Psoas muscle (tissue), 8 donors: ENCODE results near the gene UBE2Q1. TPM values are rescaled to one million over a fixed set of nuclear protein-coding genes. Genes with fewer than 3 reads are reported as not detected.

Source experiments
- ATAC-seq, 4 donors: fragments of 200-7000 bp; cut with Tn5 transposase; one replicate each; pipeline ENCODE4 v1.9.1; 2020; ENCODE audit warnings: moderate library complexity in 3 of 4, mild to moderate bottlenecking in 2 of 4
- DNase-seq, 2 donors: peaks; one replicate each; pipeline ENCODE4 v3.0.0-alpha.2; 2020
- H3K27ac ChIP-seq: fragments of 200-600 bp; one replicate; pipeline ENCODE4 v1.8.0; 2022
- H3K27me3 ChIP-seq, 3 donors: fragments of 200-600 bp in 1 of 3; one replicate each; pipeline versions ENCODE4 v1.6.1 to v1.8.0; 2013 to 2022; ENCODE audit warnings: low read length in 2 of 3, mild to moderate bottlenecking in 2 of 3, moderate library complexity in 1 of 3; ENCODE audit not compliant: insufficient read depth in 3 of 3
- H3K36me3 ChIP-seq, 2 donors: fragments of 200-600 bp in 1 of 2; one replicate each; pipeline versions ENCODE4 v1.6.1 to v1.8.0; 2013 to 2022; ENCODE audit warnings: low read depth in 1 of 2, mild to moderate bottlenecking in 1 of 2, moderate library complexity in 1 of 2; ENCODE audit not compliant: insufficient read depth in 1 of 2
- H3K4me1 ChIP-seq: fragments of 200-600 bp; one replicate; pipeline ENCODE4 v1.8.0; 2022
- H3K4me3 ChIP-seq: fragments of 200-600 bp; one replicate; pipeline ENCODE4 v1.8.0; 2022; ENCODE audit warnings: mild to moderate bottlenecking
- H3K9me3 ChIP-seq: fragments of 200-600 bp; one replicate; pipeline ENCODE4 v1.8.0; 2022
- CTCF ChIP-seq: fragments of 200-600 bp; IDR thresholded peaks from one replicate; pipeline ENCODE4 v1.8.0; 2022; ENCODE audit warnings: antibody characterized with exemption
- WGBS, 3 donors: extraction: QIAGEN DNeasy Blood & Tissue Kit; methylation state at CpG; one replicate each; pipeline versions ENCODE4 v1.1.6 to v1.1.7; 2013; 5-methylcytosine and 5-hydroxymethylcytosine counted together
- intact Hi-C, 2 donors: fragments of 100-400 bp; cut with DNase I; formaldehyde crosslinking; loops; one replicate each; pipeline versions ENCODE4 v1.11.0 to v1.14.2; 2022
- polyA plus RNA-seq, 3 donors: library from polyadenylated mRNA; stranded (reverse); fragments of 200-250 nt; gene quantifications; one replicate each; pipeline ENCODE4 v1.2.3, GENCODE V29; 2013
- total RNA-seq, 4 donors: library from RNA; stranded (reverse); fragmentation: NEBNext Ultra II Directional in 2 of 4; extraction: Animal tissue kit (Norgen Biotek cat#: 25700) in 2 of 4; gene quantifications; one replicate each; pipeline versions ENCODE4 v1.2.1 to v1.2.4, GENCODE V29; 2021 to 2023
- donor health status: healthy with polysubstance abuse.
- donor health status: DM: no; HTN: no; CAD: no; lungs with moderate emphysema.
- donor health status: Bipolar disorder and iron deficiency.
- donor health status: healthy.
- donor health status: DM: yes; HTN: yes; CAD: no.
- donor health status: DM: no; HTN: no; CAD: no.
- donor health status: DM: no; HTN: no; CAD: no.
- donor health status: DM: yes; HTN: yes; CAD: no.

UBE2Q1 gene
- total and polyA plus RNA-seq, 7 donors, result 34.0 to 65.5 (median 50.8) TPM

GRCh38 chr1:154502744-154503115 is 55.7 kb downstream of the UBE2Q1 start:
- Histone ChIP-seq H3K27me3 (peaks cover 3 to 68% (median 16%) of the 10 kb centered on the region in 3 donors), H3K36me3 (no peaks in the 10 kb centered on the region), H3K9me3 (peaks cover 6% of the 10 kb centered on the region), H3K4me1 (no peaks in the 10 kb centered on the region), H3K4me3 (peak overlapping the region; percentile 67), H3K27ac (peak overlapping the region; percentile 50)
- WGBS, 3 donors, result 13 to 16% (median 15%) methylated on average over 31 to 43 of the region's 43 CpGs
- peak; percentile 17 to 56 (median 41) for ATAC-seq
- intact Hi-C loops, result no loop called here
- no peak for TF ChIP-seq CTCF
- DNase-seq, result peak in 1 of 2 donors; percentile 55

GRCh38 chr1:154502066-154502743 is 56.3 kb downstream of the UBE2Q1 start, which contains the start of the genes SHE and TDRD10:
Gene SHE, minus strand, starts transcription at chr1:154502412. Its CDS starts 386 bp downstream, at chr1:154502026.
Gene TDRD10, plus strand, starts transcription at chr1:154502219. Its CDS starts 4,685 bp downstream, at chr1:154506904.
- peak; percentile 21 to 72 (median 55) for ATAC-seq
- no peak for TF ChIP-seq CTCF
- intact Hi-C loops, result no loop called here
- peak; percentile 59 to 64 for DNase-seq
- peak within 1 kb of the TSS; percentile 50 for H3K27ac ChIP-seq
- H3K27me3 ChIP-seq, result peaks cover 3 to 67% (median 16%) of the 10 kb centered on the region in 3 donors
- H3K4me1 ChIP-seq, result no peaks in the 10 kb centered on the region
- peak within 1 kb of the TSS; percentile 67 for H3K4me3 ChIP-seq
- no peaks in the 10 kb centered on the region for H3K36me3 ChIP-seq
- peaks cover 6% of the 10 kb centered on the region for H3K9me3 ChIP-seq
- WGBS, 3 donors, result 0 to 2% (median 2%) methylated on average over 30 to 90 of the region's 90 CpGs

GRCh38 chr1:154501423-154502065 is 56.9 kb downstream of the UBE2Q1 start:
- peak overlapping the region; percentile 50 for H3K27ac ChIP-seq
- H3K4me3 ChIP-seq, result peak overlapping the region; percentile 67
- TF ChIP-seq CTCF, result no peak
- H3K36me3 ChIP-seq, result no peaks in the 10 kb centered on the region
- DNase-seq (peak; percentile 72 to 79), ATAC-seq (peak; percentile 34 to 67 (median 54))
- peaks cover 6% of the 10 kb centered on the region for H3K9me3 ChIP-seq
- intact Hi-C loops, result no loop called here
- H3K4me1 ChIP-seq, result no peaks in the 10 kb centered on the region
- peaks cover 3 to 67% (median 16%) of the 10 kb centered on the region in 3 donors for H3K27me3 ChIP-seq
- 1 to 2% (median 1%) methylated on average over 30 to 54 of the region's 54 CpGs for WGBS, 3 donors

GRCh38 chr1:154500533-154500932 is 57.9 kb downstream of the UBE2Q1 start:
- Histone ChIP-seq H3K36me3 (no peaks in the 10 kb centered on the region), H3K4me1 (no peaks in the 10 kb centered on the region), H3K9me3 (no peaks in the 10 kb centered on the region), H3K27me3 (peaks cover 3 to 62% (median 16%) of the 10 kb centered on the region in 3 donors), H3K27ac (no peak overlapping the region), H3K4me3 (peak overlapping the region; percentile 67)
- intact Hi-C loops, result no loop called here
- ATAC-seq (no peak), DNase-seq (no peak)
- WGBS, 3 donors, result 62 to 74% (median 63%) methylated on average over 8 of the region's 8 CpGs
- TF ChIP-seq CTCF, result no peak
